ENCODE measurements around the gene TPD52L1. TPM values are rescaled to one million over a fixed set of nuclear protein-coding genes. Genes with fewer than 3 reads are reported as not detected.

TPD52L1 gene
- total and polyA plus RNA-seq, 10 of the 15 experiments (the other 5 are each of a cell fraction or from before 2014, with no cell fraction given): 0.03 to 2.6 (median 0.16) TPM; not detected in 3

GRCh38 chr6:125285936-125286335 is 132.4 kb downstream of the TPD52L1 start (continued):
- no peak for TF ChIP-seq E2F8 (IDR thresholded peaks at IDR 0.05; ENCODE audit: low read depth, partially characterized antibody)
- no peak for TF ChIP-seq CHD2 (IDR thresholded peaks at IDR 0.05; ENCODE audit: borderline replicate concordance, low read depth, low read length)
- TF ChIP-seq NRF1 (conservative IDR thresholded peaks at IDR 0.05; ENCODE audit: low read depth, low read length): no peak
- no peak for TF ChIP-seq MTA3 (IDR thresholded peaks at IDR 0.05; ENCODE audit: borderline replicate concordance, low read length)
- no peak for TF ChIP-seq ZNF24 (IDR thresholded peaks at IDR 0.05)
- TF ChIP-seq PKNOX1 (IDR thresholded peaks at IDR 0.05): no peak
- no peak for TF ChIP-seq SKIL (IDR thresholded peaks at IDR 0.05; ENCODE audit: low read depth, poor library complexity, severe bottlenecking)
- TF ChIP-seq ATF7 (IDR thresholded peaks at IDR 0.05; ENCODE audit: low read depth): no peak
- no peak for TF ChIP-seq EGR1 (IDR thresholded peaks at IDR 0.05; ENCODE audit: borderline replicate concordance in 1 of 2, low read depth in 2 of 2, low read length in 2 of 2)
- no peak for TF ChIP-seq HDAC2 (IDR thresholded peaks at IDR 0.05)
- TF ChIP-seq MLLT1 (IDR thresholded peaks at IDR 0.05): no peak
- TF ChIP-seq KDM1A (IDR thresholded peaks at IDR 0.05; ENCODE audit: borderline replicate concordance): no peak

Data from GM12878 (cell line).